ENCODE measurements around the gene PPP2R3B.

PPP2R3B gene

GRCh38 chrX:349702-350101 is 37.0 kb downstream of the PPP2R3B start:
- H3K36me3 ChIP-seq, result peaks cover 6 to 20% (median 12%) of the 10 kb centered on the region in 3 donors
- TF ChIP-seq CTCF (IDR thresholded peaks at IDR 0.05), result no peak
- intact Hi-C loops (cut with DNase I; ENCODE audit: low total_unique reads), result no loop called here
- H3K27ac ChIP-seq, result no peak overlapping the region
- H3K4me3 ChIP-seq, result no peak overlapping the region
- H3K4me1 ChIP-seq, result no peaks in the 10 kb centered on the region
- H3K27me3 ChIP-seq, result no peaks in the 10 kb centered on the region
- no peak for DNase-seq
- H3K9me3 ChIP-seq, result no peaks in the 10 kb centered on the region

GRCh38 chrX:349196-349595 is 37.5 kb downstream of the PPP2R3B start:
- Histone ChIP-seq H3K36me3 (peaks cover 11 to 25% (median 18%) of the 10 kb centered on the region in 3 donors), H3K27ac (no peak overlapping the region), H3K9me3 (no peaks in the 10 kb centered on the region), H3K4me3 (no peak overlapping the region), H3K4me1 (no peaks in the 10 kb centered on the region), H3K27me3 (no peaks in the 10 kb centered on the region)
- TF ChIP-seq CTCF (IDR thresholded peaks at IDR 0.05), result no peak
- no peak for DNase-seq
- intact Hi-C loops (cut with DNase I; ENCODE audit: low total_unique reads), result no loop called here

- Histone ChIP-seq H3K27me3 (no peaks in the 10 kb centered on the region), H3K9me3 (no peaks in the 10 kb centered on the region), H3K36me3 (peaks cover 11 to 25% (median 18%) of the 10 kb centered on the region in 3 donors), H3K4me1 (no peaks in the 10 kb centered on the region), H3K27ac (no peak overlapping the region), H3K4me3 (no peak overlapping the region)
- DNase-seq, result no peak
- intact Hi-C loops (cut with DNase I; ENCODE audit: low total_unique reads), result no loop called here
- no peak for TF ChIP-seq CTCF (IDR thresholded peaks at IDR 0.05)
Measured at GRCh38 chrX:348461-349117, 38.1 kb downstream of the PPP2R3B start.

- Histone ChIP-seq H3K4me3 (no peak overlapping the region), H3K27me3 (no peaks in the 10 kb centered on the region), H3K4me1 (no peaks in the 10 kb centered on the region), H3K27ac (no peak overlapping the region), H3K9me3 (no peaks in the 10 kb centered on the region), H3K36me3 (peaks cover 11 to 25% (median 18%) of the 10 kb centered on the region in 3 donors)
- TF ChIP-seq CTCF (IDR thresholded peaks at IDR 0.05), result no peak
- no peak for DNase-seq
- intact Hi-C loops (cut with DNase I; ENCODE audit: low total_unique reads), result no loop called here
Measured at GRCh38 chrX:347351-348117, 39.2 kb downstream of the PPP2R3B start.

- Histone ChIP-seq H3K36me3 (peaks cover 11 to 30% (median 18%) of the 10 kb centered on the region in 3 donors), H3K9me3 (no peaks in the 10 kb centered on the region)
- intact Hi-C loops (cut with DNase I; ENCODE audit: low total_unique reads), result no loop called here
Measured at GRCh38 chrX:346034-346813, 40.5 kb downstream of the PPP2R3B start.

More at GRCh38 chrX:346034-346813, 40.5 kb downstream of the PPP2R3B start:
- peak in 1 of 2 donors; percentile 60 for DNase-seq
- H3K4me1 ChIP-seq, result no peaks in the 10 kb centered on the region
- no peak overlapping the region for H3K27ac ChIP-seq
- no peak overlapping the region for H3K4me3 ChIP-seq
- no peak for TF ChIP-seq CTCF (IDR thresholded peaks at IDR 0.05)
- no peaks in the 10 kb centered on the region for H3K27me3 ChIP-seq

Data from tibial artery (tissue), 4 donors.